Activated CD4-positive, alpha-beta T cell treated with anti-CD3 and anti-CD28 coated beads, Interleukin-2, amount 10 ng/mL, durations not matched to agents 7 days and 5 days (primary cell): ENCODE results near the gene C20orf204. TPM values are rescaled to one million over a fixed set of nuclear protein-coding genes. Genes with fewer than 3 reads are reported as not detected.
A peak's percentile ranks its signal among the peaks of the same experiment; 100 is the strongest.

Source experiments
- CTCF ChIA-PET: fragments of 350-600 bp; sonication (Branson Sonifier 250); formaldehyde crosslinking; loops from one replicate; lab custom pipeline; 2021; ENCODE audit warnings: antibody characterized with exemption; lab: Charles Lee
- POLR2A ChIA-PET: fragments of 350-600 bp; sonication (Branson Sonifier 250); formaldehyde crosslinking; loops from one replicate; lab custom pipeline; 2021; ENCODE audit warnings: antibody characterized with exemption; lab: Charles Lee
- DNase-seq: peaks from one replicate; pipeline ENCODE4 v3.0.0-alpha.2; 2020
- H3K27ac Mint-ChIP-seq: one replicate; pipeline ENCODE4 v1.8.0; 2021; ENCODE audit warnings: mild to moderate bottlenecking, moderate library complexity, mixed read lengths
- H3K27me3 Mint-ChIP-seq: one replicate; pipeline ENCODE4 v1.8.0; 2021; ENCODE audit warnings: mixed read lengths
- H3K36me3 Mint-ChIP-seq: one replicate; pipeline ENCODE4 v1.8.0; 2021; ENCODE audit warnings: low read depth, mixed read lengths
- H3K4me1 Mint-ChIP-seq: one replicate; pipeline ENCODE4 v1.8.0; 2021; ENCODE audit warnings: mixed read lengths
- H3K4me3 Mint-ChIP-seq: one replicate; pipeline ENCODE4 v1.8.0; 2021; ENCODE audit warnings: mild to moderate bottlenecking, moderate library complexity, mixed read lengths
- H3K9me3 Mint-ChIP-seq: one replicate; pipeline ENCODE4 v1.8.0; 2021; ENCODE audit warnings: mixed read lengths
- total RNA-seq, 2 experiments: library from RNA; stranded (reverse); gene quantifications; one replicate each; pipeline ENCODE4 v1.2.3, GENCODE V29; 2021

The C20orf204 gene
- total RNA-seq, 2 experiments from 2014 or later, result 3.5 to 4.8 TPM

- POLR2A ChIA-PET, result no interaction called here
- Mint-ChIP-seq H3K27me3 (no peaks in the 10 kb centered on the region), H3K4me3 (no peak overlapping the region), H3K9me3 (no peaks in the 10 kb centered on the region), H3K27ac (no peak overlapping the region), H3K36me3 (peaks cover 34% of the 10 kb centered on the region), H3K4me1 (peaks cover 46% of the 10 kb centered on the region)
- no peak for DNase-seq
- CTCF ChIA-PET, result interaction anchor here (1.0 to 2.2 kb wide), 3 partner anchors 11 to 48 kb away, joined by 5 to 8 read pairs (median 6); partner anchors contain the start of gene LKAAEAR1
These were observed 36.6 kb downstream of the C20orf204 start for GRCh38 chr20:64072498-64073063.

GRCh38 chr20:64073476-64074183 is 37.6 kb downstream of the C20orf204 start:
- DNase-seq, result no peak
- H3K4me3 Mint-ChIP-seq, result no peak overlapping the region
- CTCF ChIA-PET, result interaction anchor here (1.0 to 1.6 kb wide), 2 partner anchors 9 to 35 kb away, joined by 3 to 4 read pairs; no protein-coding TSS in a partner anchor
- H3K27ac Mint-ChIP-seq, result no peak overlapping the region
- POLR2A ChIA-PET, result no interaction called here
- H3K4me1 Mint-ChIP-seq, result peaks cover 39% of the 10 kb centered on the region
- H3K36me3 Mint-ChIP-seq, result peaks cover 39% of the 10 kb centered on the region
- H3K9me3 Mint-ChIP-seq, result no peaks in the 10 kb centered on the region
- no peaks in the 10 kb centered on the region for H3K27me3 Mint-ChIP-seq

- peaks cover 44% of the 10 kb centered on the region for H3K36me3 Mint-ChIP-seq
- ChIA-PET CTCF (interaction anchor here (0.6 to 1.6 kb wide), 4 partner anchors 7 to 182 kb away, joined by 3 to 4 read pairs (median 4); no protein-coding TSS in a partner anchor), POLR2A (no interaction called here)
These were observed 38.3 kb downstream of the C20orf204 start for GRCh38 chr20:64074184-64074789.

GRCh38 chr20:64074963-64075362 is 39.0 kb downstream of the C20orf204 start:
- no peak for DNase-seq
- H3K9me3 Mint-ChIP-seq, result no peaks in the 10 kb centered on the region
- ChIA-PET CTCF (interaction anchor here (1.1 to 1.6 kb wide), 2 partner anchors 8 to 36 kb away, joined by 3 to 4 read pairs; no protein-coding TSS in a partner anchor), POLR2A (no interaction called here)
- peaks cover 44% of the 10 kb centered on the region for H3K36me3 Mint-ChIP-seq
- no peaks in the 10 kb centered on the region for H3K27me3 Mint-ChIP-seq
- H3K27ac Mint-ChIP-seq, result no peak overlapping the region
- H3K4me1 Mint-ChIP-seq, result peaks cover 33% of the 10 kb centered on the region
- no peak overlapping the region for H3K4me3 Mint-ChIP-seq

More at GRCh38 chr20:64074184-64074789, 38.3 kb downstream of the C20orf204 start:
- Mint-ChIP-seq H3K9me3 (no peaks in the 10 kb centered on the region), H3K4me3 (no peak overlapping the region), H3K27me3 (no peaks in the 10 kb centered on the region), H3K4me1 (peaks cover 35% of the 10 kb centered on the region), H3K27ac (no peak overlapping the region)
- no peak for DNase-seq

- Mint-ChIP-seq H3K36me3 (peaks cover 44% of the 10 kb centered on the region), H3K27me3 (no peaks in the 10 kb centered on the region), H3K27ac (peak overlapping the region; percentile 73), H3K9me3 (no peaks in the 10 kb centered on the region), H3K4me3 (peak overlapping the region; percentile 63), H3K4me1 (peaks cover 38% of the 10 kb centered on the region)
- ChIA-PET CTCF (interaction anchor here (0.6 to 5.1 kb wide), 5 partner anchors 8 to 109 kb away, joined by 3 to 30 read pairs (median 3); no protein-coding TSS in a partner anchor), POLR2A (no interaction called here)
- DNase-seq, result no peak
These were observed 39.6 kb downstream of the C20orf204 start for GRCh38 chr20:64075556-64075955.

- peaks cover 42% of the 10 kb centered on the region for H3K4me1 Mint-ChIP-seq
- H3K27me3 Mint-ChIP-seq, result no peaks in the 10 kb centered on the region
- peak overlapping the region; percentile 31 for H3K27ac Mint-ChIP-seq
- CTCF ChIA-PET, result interaction anchor here (0.6 to 5.1 kb wide), 7 partner anchors 9 to 121 kb away, joined by 3 to 30 read pairs (median 4); no protein-coding TSS in a partner anchor
- H3K36me3 Mint-ChIP-seq, result peaks cover 44% of the 10 kb centered on the region
- POLR2A ChIA-PET, result no interaction called here
- DNase-seq, result no peak
- peak overlapping the region; percentile 90 for H3K4me3 Mint-ChIP-seq
- no peaks in the 10 kb centered on the region for H3K9me3 Mint-ChIP-seq
These were observed 40.3 kb downstream of the C20orf204 start for GRCh38 chr20:64076061-64076997.

GRCh38 chr20:64077094-64077493 is 41.1 kb downstream of the C20orf204 start:
- CTCF ChIA-PET, result interaction anchor here (0.6 to 5.1 kb wide), 6 partner anchors 8 to 122 kb away, joined by 3 to 30 read pairs (median 4); no protein-coding TSS in a partner anchor
- Mint-ChIP-seq H3K27ac (peak overlapping the region; percentile 82), H3K36me3 (peaks cover 39% of the 10 kb centered on the region), H3K9me3 (no peaks in the 10 kb centered on the region), H3K27me3 (peaks cover 5% of the 10 kb centered on the region), H3K4me3 (peak overlapping the region; percentile 90), H3K4me1 (peaks cover 48% of the 10 kb centered on the region)
- DNase-seq, result peak; percentile 55
- POLR2A ChIA-PET, result no interaction called here

GRCh38 chr20:64077541-64077875 is 41.5 kb downstream of the C20orf204 start:
- no peaks in the 10 kb centered on the region for H3K9me3 Mint-ChIP-seq
- no peak for DNase-seq
- H3K4me3 Mint-ChIP-seq, result peak overlapping the region; percentile 90
- CTCF ChIA-PET, result interaction anchor here (0.9 to 5.1 kb wide), 7 partner anchors 10 to 208 kb away, joined by 3 to 30 read pairs (median 5); no protein-coding TSS in a partner anchor
- H3K4me1 Mint-ChIP-seq, result peaks cover 48% of the 10 kb centered on the region
- H3K27me3 Mint-ChIP-seq, result peaks cover 6% of the 10 kb centered on the region
- H3K36me3 Mint-ChIP-seq, result peaks cover 35% of the 10 kb centered on the region
- H3K27ac Mint-ChIP-seq, result peak overlapping the region; percentile 83
- POLR2A ChIA-PET, result no interaction called here

GRCh38 chr20:64077876-64078551 is 42.0 kb downstream of the C20orf204 start:
- POLR2A ChIA-PET, result no interaction called here
- Mint-ChIP-seq H3K36me3 (peaks cover 34% of the 10 kb centered on the region), H3K27ac (peak overlapping the region; percentile 83), H3K4me1 (peaks cover 50% of the 10 kb centered on the region), H3K27me3 (peaks cover 6% of the 10 kb centered on the region), H3K4me3 (peak overlapping the region; percentile 90), H3K9me3 (no peaks in the 10 kb centered on the region)
- CTCF ChIA-PET, result interaction anchor here (0.9 to 5.1 kb wide), 6 partner anchors 12 to 208 kb away, joined by 3 to 30 read pairs (median 6); no protein-coding TSS in a partner anchor
- DNase-seq, result peak; percentile 77

- no peak for DNase-seq
- ChIA-PET CTCF (interaction anchor here (0.8 to 5.1 kb wide), 6 partner anchors 10 to 541 kb away, joined by 3 to 30 read pairs (median 8); no protein-coding TSS in a partner anchor), POLR2A (no interaction called here)
- Mint-ChIP-seq H3K27me3 (peaks cover 9% of the 10 kb centered on the region), H3K27ac (peak overlapping the region; percentile 83), H3K9me3 (no peaks in the 10 kb centered on the region), H3K4me3 (peak overlapping the region; percentile 90), H3K36me3 (peaks cover 31% of the 10 kb centered on the region), H3K4me1 (peaks cover 50% of the 10 kb centered on the region)
These were observed 42.9 kb downstream of the C20orf204 start for GRCh38 chr20:64078934-64079272.

- CTCF ChIA-PET, result interaction anchor here (0.8 to 5.1 kb wide), 7 partner anchors 10 to 542 kb away, joined by 3 to 30 read pairs (median 5); no protein-coding TSS in a partner anchor
- POLR2A ChIA-PET, result interaction anchor here (0.6 kb wide), 1 partner anchor 40 kb away, joined by 3 read pairs; no protein-coding TSS in a partner anchor
- peaks cover 26% of the 10 kb centered on the region for H3K36me3 Mint-ChIP-seq
- no peaks in the 10 kb centered on the region for H3K9me3 Mint-ChIP-seq
- peaks cover 12% of the 10 kb centered on the region for H3K27me3 Mint-ChIP-seq
- DNase-seq, result peak; percentile 81
- H3K27ac Mint-ChIP-seq, result peak within 1 kb of the TSS; percentile 83
- H3K4me1 Mint-ChIP-seq, result peaks cover 50% of the 10 kb centered on the region
- peak within 1 kb of the TSS; percentile 90 for H3K4me3 Mint-ChIP-seq
These were observed 43.5 kb downstream of the C20orf204 start, which contains the start of gene RGS19 for GRCh38 chr20:64079273-64080012. TSS of gene RGS19 (minus strand) at chr20:64079518. CDS start at chr20:64076886, 2,632 bp downstream.
